ENCODE data around the gene CTSE. TPM values are rescaled to one million over a fixed set of nuclear protein-coding genes. Genes with fewer than 3 reads are reported as not detected.

Gene CTSE
- total and polyA plus RNA-seq, 2 donors (not counting 1 experiment from before 2014, with no cell fraction given) = not detected

DNA sequence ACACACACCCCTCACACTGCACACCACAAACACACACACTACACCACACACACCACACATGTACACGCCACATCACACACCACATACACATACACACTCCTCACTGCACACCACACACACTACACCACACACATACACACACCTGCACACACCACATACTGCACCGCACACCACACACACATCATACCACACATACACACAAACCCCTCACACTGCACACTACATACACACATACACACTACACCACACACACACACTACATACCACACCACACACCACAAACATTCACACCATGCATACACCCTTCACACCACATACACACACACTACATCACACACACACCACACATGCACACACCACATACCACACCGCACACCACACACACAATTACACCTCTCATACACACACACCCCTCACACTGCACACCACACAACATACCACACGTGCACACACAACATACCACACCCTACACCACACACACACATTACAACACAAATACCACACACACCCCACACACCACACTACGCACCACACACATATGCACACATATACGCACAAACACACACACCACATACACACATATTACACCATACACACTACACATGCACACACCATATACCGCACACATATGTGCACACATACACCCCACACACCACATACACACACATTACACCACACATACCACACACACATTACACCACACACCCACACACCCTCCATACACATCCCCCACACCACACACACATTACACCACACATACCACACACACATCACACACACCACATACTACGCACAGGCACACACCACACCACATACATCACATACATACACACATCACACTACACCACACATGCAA lies 50.1 kb downstream of the CTSE start:
- H2AFZ ChIP-seq (ENCODE audit: insufficient read depth, low read depth, low read length, poor library complexity, severe bottlenecking) = no peak overlapping the region
- H3K4me3 Mint-ChIP-seq = no peak overlapping the region

More for the DNA sequence above, 50.1 kb downstream of the CTSE start:
- Histone ChIP-seq H3K79me2 (ENCODE audit: control insufficient read depth, insufficient read depth, low read length) (no peaks in the 10 kb centered on the region), H3K36me3 (replicated peaks in 1 of 2; ENCODE audit: control extremely low read depth in 1 of 2, control insufficient read depth in 1 of 2, extremely low read depth in 1 of 2, insufficient read depth in 2 of 2, low read length in 1 of 2) (no peaks in the 10 kb centered on the region), H3K4me3 (ENCODE audit: control extremely low read depth in 1 of 5, extremely low read depth in 1 of 5, insufficient read depth in 1 of 5, low read depth in 2 of 5, low read length in 4 of 5) (no peak overlapping the region), H3K4me2 (replicated peaks; ENCODE audit: low read depth, low read length, poor library complexity, severe bottlenecking) (no peak overlapping the region), H3K27ac (ENCODE audit: low read length in 2 of 2) (no peak overlapping the region), H3K27me3 (replicated peaks in 1 of 4; ENCODE audit: control extremely low read depth in 1 of 4, control insufficient read depth in 3 of 4, insufficient read depth in 4 of 4, low read length in 3 of 4) (no peaks in the 10 kb centered on the region), H3K4me1 (ENCODE audit: control insufficient read depth in 2 of 2, insufficient read depth in 2 of 2, low read length in 2 of 2) (no peaks in the 10 kb centered on the region), H3K9ac (ENCODE audit: low read length) (no peak overlapping the region), H3K9me3 (ENCODE audit: control extremely low read depth in 1 of 3, control insufficient read depth in 2 of 3, insufficient read depth in 1 of 3, low read length in 2 of 3) (no peaks in the 10 kb centered on the region), H4K20me1 (ENCODE audit: control insufficient read depth, insufficient read depth, low read length, poor library complexity, severe bottlenecking) (no peaks in the 10 kb centered on the region)
- ChIA-PET CTCF (no interaction called here), POLR2A (no interaction called here)
- DNase-seq (no peak), ATAC-seq (ENCODE audit: low read depth) (no peak)
- intact Hi-C loops (cut with micrococcal nuclease) = no loop called here
- Mint-ChIP-seq H3K4me1 (no peaks in the 10 kb centered on the region), H3K27me3 (peaks cover 2% of the 10 kb centered on the region), H3K27ac (no peak overlapping the region), H3K9me3 (ENCODE audit: insufficient read depth) (no peaks in the 10 kb centered on the region)
- no peak for TF ChIP-seq EZH2 (IDR thresholded peaks at IDR 0.05; ENCODE audit: borderline replicate concordance, insufficient read depth, low read depth, low read length, poor library complexity, severe bottlenecking)
- TF ChIP-seq, protein P1, sequence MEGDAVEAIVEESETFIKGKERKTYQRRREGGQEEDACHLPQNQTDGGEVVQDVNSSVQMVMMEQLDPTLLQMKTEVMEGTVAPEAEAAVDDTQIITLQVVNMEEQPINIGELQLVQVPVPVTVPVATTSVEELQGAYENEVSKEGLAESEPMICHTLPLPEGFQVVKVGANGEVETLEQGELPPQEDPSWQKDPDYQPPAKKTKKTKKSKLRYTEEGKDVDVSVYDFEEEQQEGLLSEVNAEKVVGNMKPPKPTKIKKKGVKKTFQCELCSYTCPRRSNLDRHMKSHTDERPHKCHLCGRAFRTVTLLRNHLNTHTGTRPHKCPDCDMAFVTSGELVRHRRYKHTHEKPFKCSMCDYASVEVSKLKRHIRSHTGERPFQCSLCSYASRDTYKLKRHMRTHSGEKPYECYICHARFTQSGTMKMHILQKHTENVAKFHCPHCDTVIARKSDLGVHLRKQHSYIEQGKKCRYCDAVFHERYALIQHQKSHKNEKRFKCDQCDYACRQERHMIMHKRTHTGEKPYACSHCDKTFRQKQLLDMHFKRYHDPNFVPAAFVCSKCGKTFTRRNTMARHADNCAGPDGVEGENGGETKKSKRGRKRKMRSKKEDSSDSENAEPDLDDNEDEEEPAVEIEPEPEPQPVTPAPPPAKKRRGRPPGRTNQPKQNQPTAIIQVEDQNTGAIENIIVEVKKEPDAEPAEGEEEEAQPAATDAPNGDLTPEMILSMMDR (IDR thresholded peaks at IDR 0.05) = no peak
- whole genome bisulfite sequencing (ENCODE audit: insufficient coverage) = 97% methylated on average over 8 of the region's 8 CpGs

Data from B cell (primary cell).